ENCODE results near the gene DDT. TPM values are rescaled to one million over a fixed set of nuclear protein-coding genes. Genes with fewer than 3 reads are reported as not detected.
"Not testable (repeated sequence)": the region's sequence is repeated elsewhere in the genome, so short reads cannot be mapped to it uniquely, and the experiment has no call there.

DDT gene
- total RNA-seq, 1 donor from 2014 or later: 73.5 TPM

GRCh38 chr22:24002851-24003250 lies 28.6 kb upstream of the DDT start:
- Mint-ChIP-seq H3K4me1 (ENCODE audit: unreplicated experiment) (peaks cover 31% of the 10 kb centered on the region), H3K9me3 (ENCODE audit: unreplicated experiment) (no peaks in the 10 kb centered on the region), H3K27ac (ENCODE audit: unreplicated experiment) (no peak overlapping the region), H3K4me3 (ENCODE audit: unreplicated experiment) (no peak overlapping the region), H3K36me3 (ENCODE audit: low read depth, unreplicated experiment) (peaks cover 5% of the 10 kb centered on the region), H3K27me3 (ENCODE audit: unreplicated experiment) (peaks cover 10% of the 10 kb centered on the region)
- DNase-seq (ENCODE audit: low spot score): no peak
- no peak for TF ChIP-seq CTCF (IDR thresholded peaks at IDR 0.05; ENCODE audit: unreplicated experiment)

GRCh38 chr22:24002272-24002671 lies 28.0 kb upstream of the DDT start:
- Mint-ChIP-seq H3K27ac (ENCODE audit: unreplicated experiment) (peak overlapping the region; percentile 52), H3K4me1 (ENCODE audit: unreplicated experiment) (peaks cover 31% of the 10 kb centered on the region), H3K9me3 (ENCODE audit: unreplicated experiment) (no peaks in the 10 kb centered on the region), H3K4me3 (ENCODE audit: unreplicated experiment) (no peak overlapping the region), H3K27me3 (ENCODE audit: unreplicated experiment) (peaks cover 10% of the 10 kb centered on the region), H3K36me3 (ENCODE audit: low read depth, unreplicated experiment) (peaks cover 5% of the 10 kb centered on the region)
- no peak for TF ChIP-seq CTCF (IDR thresholded peaks at IDR 0.05; ENCODE audit: unreplicated experiment)
- no peak for DNase-seq (ENCODE audit: low spot score)

- Mint-ChIP-seq H3K36me3 (ENCODE audit: low read depth, unreplicated experiment) (no peaks in the 10 kb centered on the region), H3K4me1 (ENCODE audit: unreplicated experiment) (peaks cover 28% of the 10 kb centered on the region), H3K9me3 (ENCODE audit: unreplicated experiment) (no peaks in the 10 kb centered on the region), H3K27ac (ENCODE audit: unreplicated experiment) (no peak overlapping the region), H3K27me3 (ENCODE audit: unreplicated experiment) (peaks cover 10% of the 10 kb centered on the region), H3K4me3 (ENCODE audit: unreplicated experiment) (no peak overlapping the region)
- DNase-seq (ENCODE audit: low spot score): no peak
- no peak for TF ChIP-seq CTCF (IDR thresholded peaks at IDR 0.05; ENCODE audit: unreplicated experiment)
These were observed 27.1 kb upstream of the DDT start for GRCh38 chr22:24001314-24001713.

- not testable (repeated sequence) for H3K36me3 Mint-ChIP-seq (ENCODE audit: low read depth, unreplicated experiment); H3K27ac Mint-ChIP-seq (ENCODE audit: unreplicated experiment); H3K4me3 Mint-ChIP-seq (ENCODE audit: unreplicated experiment); H3K9me3 Mint-ChIP-seq (ENCODE audit: unreplicated experiment); DNase-seq (ENCODE audit: low spot score); H3K27me3 Mint-ChIP-seq (ENCODE audit: unreplicated experiment)
- peaks cover 17% of the 10 kb centered on the region for H3K4me1 Mint-ChIP-seq (ENCODE audit: unreplicated experiment)
These were observed 25.5 kb upstream of the DDT start for GRCh38 chr22:23999779-24000178.

GRCh38 chr22:23997092-23997491 lies 22.9 kb upstream of the DDT start:
- no peak for DNase-seq (ENCODE audit: low spot score)
- H3K27ac Mint-ChIP-seq (ENCODE audit: unreplicated experiment): no peak overlapping the region
- H3K27me3 Mint-ChIP-seq (ENCODE audit: unreplicated experiment): peaks cover 2% of the 10 kb centered on the region
- no peak for TF ChIP-seq CTCF (IDR thresholded peaks at IDR 0.05; ENCODE audit: unreplicated experiment)
- H3K9me3 Mint-ChIP-seq (ENCODE audit: unreplicated experiment): no peaks in the 10 kb centered on the region
- H3K36me3 Mint-ChIP-seq (ENCODE audit: low read depth, unreplicated experiment): no peaks in the 10 kb centered on the region
- peaks cover 4% of the 10 kb centered on the region for H3K4me1 Mint-ChIP-seq (ENCODE audit: unreplicated experiment)
- H3K4me3 Mint-ChIP-seq (ENCODE audit: unreplicated experiment): no peak overlapping the region

- not testable (repeated sequence) for H3K27ac Mint-ChIP-seq (ENCODE audit: unreplicated experiment); DNase-seq (ENCODE audit: low spot score); H3K27me3 Mint-ChIP-seq (ENCODE audit: unreplicated experiment); H3K4me3 Mint-ChIP-seq (ENCODE audit: unreplicated experiment); H3K4me1 Mint-ChIP-seq (ENCODE audit: unreplicated experiment); H3K9me3 Mint-ChIP-seq (ENCODE audit: unreplicated experiment); H3K36me3 Mint-ChIP-seq (ENCODE audit: low read depth, unreplicated experiment)
These were observed 19.4 kb upstream of the DDT start for GRCh38 chr22:23993581-23994177.

- not testable (repeated sequence) for H3K36me3 Mint-ChIP-seq (ENCODE audit: low read depth, unreplicated experiment); H3K9me3 Mint-ChIP-seq (ENCODE audit: unreplicated experiment); H3K27me3 Mint-ChIP-seq (ENCODE audit: unreplicated experiment); H3K27ac Mint-ChIP-seq (ENCODE audit: unreplicated experiment); DNase-seq (ENCODE audit: low spot score); H3K4me3 Mint-ChIP-seq (ENCODE audit: unreplicated experiment); H3K4me1 Mint-ChIP-seq (ENCODE audit: unreplicated experiment)
These were observed 18.8 kb upstream of the DDT start for GRCh38 chr22:23993080-23993479.

- not testable (repeated sequence) for H3K9me3 Mint-ChIP-seq (ENCODE audit: unreplicated experiment); H3K36me3 Mint-ChIP-seq (ENCODE audit: low read depth, unreplicated experiment); H3K4me3 Mint-ChIP-seq (ENCODE audit: unreplicated experiment); H3K27me3 Mint-ChIP-seq (ENCODE audit: unreplicated experiment); H3K27ac Mint-ChIP-seq (ENCODE audit: unreplicated experiment); H3K4me1 Mint-ChIP-seq (ENCODE audit: unreplicated experiment); DNase-seq (ENCODE audit: low spot score)
These were observed 15.5 kb upstream of the DDT start for GRCh38 chr22:23989583-23990244.

All from endothelial cell (in vitro differentiated cells).